Right lobe of liver (tissue), 6 donors: ENCODE data around the gene TIMP1. TPM values are rescaled to one million over a fixed set of nuclear protein-coding genes. Genes with fewer than 3 reads are reported as not detected.

ENCODE experiments used
- ATAC-seq, 4 donors: fragments of 200-7000 bp; cut with Tn5 transposase; one replicate each; pipeline ENCODE4 v1.9.1; 2020; ENCODE audit warnings: mild to moderate bottlenecking in 4 of 4, moderate library complexity in 4 of 4
- DNase-seq, 3 donors: peaks; one replicate each; pipeline ENCODE4 v3.0.0-alpha.2; 2020
- H3K27ac ChIP-seq, 3 donors: fragments of 200-600 bp; one replicate each; pipeline ENCODE4 v1.8.0; 2022
- H3K27me3 ChIP-seq, 2 donors: fragments of 200-600 bp; one replicate each; pipeline ENCODE4 v1.8.0; 2022
- H3K36me3 ChIP-seq, 4 donors: fragments of 200-600 bp; sonication (generic) in 1 of 4; one replicate each; pipeline versions ENCODE4 v1.5.1 to v1.8.0; 2017 to 2022; ENCODE audit warnings: control low read depth in 1 of 4
- H3K4me1 ChIP-seq, 4 donors: fragments of 200-600 bp; sonication (generic) in 1 of 4; one replicate each; pipeline versions ENCODE4 v1.5.1 to v1.8.0; 2017 to 2022; ENCODE audit warnings: control low read depth in 1 of 4
- H3K4me3 ChIP-seq, 3 donors: fragments of 200-600 bp; one replicate each; pipeline ENCODE4 v1.8.0; 2022
- H3K9me3 ChIP-seq, 4 donors: fragments of 200-600 bp; sonication (generic) in 1 of 4; one replicate each; pipeline versions ENCODE4 v1.5.1 to v1.8.0; 2017 to 2022; ENCODE audit warnings: control low read depth in 1 of 4
- POLR2A ChIP-seq: fragments of 450-650 bp; IDR thresholded peaks from one replicate; pipeline ENCODE4 v1.6.1; 2017; ENCODE audit warnings: antibody characterized with exemption, mild to moderate bottlenecking
- WGBS: methylation state at CpG from one replicate; pipeline ENCODE4 v1.1.6; 2018; ENCODE audit warnings: low coverage, low lambda C conversion rate; ENCODE audit not compliant: insufficient coverage; ENCODE audit errors: missing lambda C conversion rate; 5-methylcytosine and 5-hydroxymethylcytosine counted together
- intact Hi-C, 2 donors: fragments of 100-400 bp; cut with DNase I; formaldehyde crosslinking; loops; one replicate each; pipeline versions ENCODE4 v1.11.2 to v1.14.1; 2022
- total RNA-seq, 6 experiments: library from RNA; depleted of rRNA in 2 of 6; stranded (reverse); fragments of >200 nt in 2 of 6; fragmentation: NEBNext Ultra II Directional in 3 of 6; extraction: Animal tissue kit (Norgen Biotek cat#: 25700) in 3 of 6; gene quantifications; one replicate each; pipeline versions ENCODE4 v1.1.0 to v1.2.4, GENCODE V29; 2016 to 2023
- TF ChIP-seq, protein P1 (sequence below), 4 donors: fragments of 200-600 bp in 3 of 4; fragments of 450-650 bp in 1 of 4; IDR thresholded peaks; one replicate each; pipeline versions ENCODE4 v1.5.1 to v1.8.0; 2016 to 2022; ENCODE audit warnings: antibody characterized with exemption in 4 of 4, mild to moderate bottlenecking in 2 of 4
- donor health status: DM: no; HTN: yes; CAD: no.
- donor health status: DM: no; HTN: no; CAD: no.
- donor health status: DM: no; HTN: no; CAD: no.
- donor health status: DM: no; HTN: yes; CAD: no.
- donor health status: DM: no; HTN: yes; CAD: no.

TIMP1 gene
- total RNA-seq, 6 experiments from 2014 or later: 82.1 to 432 (median 143) TPM

- Histone ChIP-seq H3K4me3 (no peak overlapping the region), H3K9me3 (no peaks in the 10 kb centered on the region), H3K27me3 (no peaks in the 10 kb centered on the region), H3K36me3 (peaks cover 0 to 32% (median 0%) of the 10 kb centered on the region in 4 donors), H3K4me1 (no peaks in the 10 kb centered on the region), H3K27ac (no peak overlapping the region)
- DNase-seq: no peak
- 70% methylated on average over 12 of the region's 13 CpGs for WGBS
- intact Hi-C loops: no loop called here
- no peak for TF ChIP-seq POLR2A
- TF ChIP-seq, protein P1, sequence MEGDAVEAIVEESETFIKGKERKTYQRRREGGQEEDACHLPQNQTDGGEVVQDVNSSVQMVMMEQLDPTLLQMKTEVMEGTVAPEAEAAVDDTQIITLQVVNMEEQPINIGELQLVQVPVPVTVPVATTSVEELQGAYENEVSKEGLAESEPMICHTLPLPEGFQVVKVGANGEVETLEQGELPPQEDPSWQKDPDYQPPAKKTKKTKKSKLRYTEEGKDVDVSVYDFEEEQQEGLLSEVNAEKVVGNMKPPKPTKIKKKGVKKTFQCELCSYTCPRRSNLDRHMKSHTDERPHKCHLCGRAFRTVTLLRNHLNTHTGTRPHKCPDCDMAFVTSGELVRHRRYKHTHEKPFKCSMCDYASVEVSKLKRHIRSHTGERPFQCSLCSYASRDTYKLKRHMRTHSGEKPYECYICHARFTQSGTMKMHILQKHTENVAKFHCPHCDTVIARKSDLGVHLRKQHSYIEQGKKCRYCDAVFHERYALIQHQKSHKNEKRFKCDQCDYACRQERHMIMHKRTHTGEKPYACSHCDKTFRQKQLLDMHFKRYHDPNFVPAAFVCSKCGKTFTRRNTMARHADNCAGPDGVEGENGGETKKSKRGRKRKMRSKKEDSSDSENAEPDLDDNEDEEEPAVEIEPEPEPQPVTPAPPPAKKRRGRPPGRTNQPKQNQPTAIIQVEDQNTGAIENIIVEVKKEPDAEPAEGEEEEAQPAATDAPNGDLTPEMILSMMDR (IDR thresholded peaks at IDR 0.05): no peak
- ATAC-seq: no peak
Observed at GRCh38 chrX:47571896-47572295, 10.3 kb upstream of the TIMP1 start.

GRCh38 chrX:47572773-47573340 lies 9.4 kb upstream of the TIMP1 start:
- intact Hi-C loops: no loop called here
- Histone ChIP-seq H3K4me1 (no peaks in the 10 kb centered on the region), H3K27ac (no peak overlapping the region), H3K9me3 (no peaks in the 10 kb centered on the region), H3K4me3 (no peak overlapping the region), H3K36me3 (peaks cover 0 to 23% (median 0%) of the 10 kb centered on the region in 4 donors), H3K27me3 (no peaks in the 10 kb centered on the region)
- WGBS: 58% methylated on average over 8 of the region's 9 CpGs
- TF ChIP-seq, protein P1 (IDR thresholded peaks at IDR 0.05): no peak
- TF ChIP-seq POLR2A: no peak
- DNase-seq (no peak), ATAC-seq (peak in 1 of 4 donors; percentile 16)

DNA sequence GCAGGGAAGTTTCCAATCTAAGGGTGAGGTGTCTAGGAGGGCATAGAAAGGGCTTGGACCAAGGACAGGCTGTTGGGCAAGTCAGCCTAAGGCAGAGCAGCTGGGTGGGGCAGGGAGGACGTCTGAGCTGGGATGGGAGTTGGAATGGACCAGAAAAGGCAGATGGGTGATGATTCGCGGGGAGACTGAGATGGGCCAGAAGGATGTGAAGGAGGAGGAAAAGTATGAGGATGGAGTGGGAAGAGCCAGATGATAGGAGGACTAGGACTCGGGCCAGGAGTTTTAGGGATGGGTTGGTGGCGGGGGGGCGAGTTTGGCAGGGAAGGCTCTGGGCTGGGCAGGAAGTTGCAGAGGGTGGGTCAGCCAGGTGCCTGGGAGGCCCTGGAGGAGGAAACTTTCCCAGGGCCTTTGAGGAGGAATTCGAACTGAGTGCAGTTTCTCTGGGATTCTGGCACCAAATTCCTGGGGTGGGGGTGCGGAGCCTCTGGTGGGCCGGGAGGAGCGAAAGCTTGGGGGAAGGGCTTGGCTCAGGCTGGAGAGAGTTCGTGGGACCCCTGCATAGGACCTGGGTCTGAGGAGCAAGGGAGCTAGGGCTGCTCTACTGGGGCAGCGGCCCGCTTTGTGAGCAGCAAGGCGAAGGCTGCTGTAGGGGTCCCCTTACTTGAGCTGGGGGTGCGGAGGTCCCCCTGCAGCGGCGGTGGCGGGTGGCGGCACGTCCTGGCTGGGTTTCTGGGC lies 8.7 kb upstream of the TIMP1 start:
- intact Hi-C loops: no loop called here
- H3K4me1 ChIP-seq: no peaks in the 10 kb centered on the region
- H3K4me3 ChIP-seq: no peak overlapping the region
- 44% methylated on average over 8 of the region's 20 CpGs for WGBS
- ATAC-seq (peak in 2 of 4 donors; percentile 10 to 24), DNase-seq (no peak)
- no peak for TF ChIP-seq POLR2A
- TF ChIP-seq, protein P1 (IDR thresholded peaks at IDR 0.05): no peak
- no peak overlapping the region for H3K27ac ChIP-seq
- H3K9me3 ChIP-seq: no peaks in the 10 kb centered on the region
- H3K27me3 ChIP-seq: no peaks in the 10 kb centered on the region
- peaks cover 0 to 17% (median 0%) of the 10 kb centered on the region in 4 donors for H3K36me3 ChIP-seq

GRCh38 chrX:47574076-47574546 lies 8.1 kb upstream of the TIMP1 start:
- no peak for ATAC-seq
- WGBS: no CpG with 5 or more reads among the region's 41 CpGs
- H3K36me3 ChIP-seq: peaks cover 0 to 16% (median 0%) of the 10 kb centered on the region in 4 donors
- no peak for TF ChIP-seq POLR2A
- TF ChIP-seq, protein P1 (IDR thresholded peaks at IDR 0.05): no peak
- no peak overlapping the region for H3K4me3 ChIP-seq
- no peaks in the 10 kb centered on the region for H3K9me3 ChIP-seq
- DNase-seq: no peak
- H3K27ac ChIP-seq: no peak overlapping the region
- no peaks in the 10 kb centered on the region for H3K27me3 ChIP-seq
- no peaks in the 10 kb centered on the region for H3K4me1 ChIP-seq
- intact Hi-C loops: no loop called here
